ENCODE measurements around the gene PRSS35.
A peak's percentile ranks its signal among the peaks of the same experiment; 100 is the strongest.

Gene PRSS35

DNA sequence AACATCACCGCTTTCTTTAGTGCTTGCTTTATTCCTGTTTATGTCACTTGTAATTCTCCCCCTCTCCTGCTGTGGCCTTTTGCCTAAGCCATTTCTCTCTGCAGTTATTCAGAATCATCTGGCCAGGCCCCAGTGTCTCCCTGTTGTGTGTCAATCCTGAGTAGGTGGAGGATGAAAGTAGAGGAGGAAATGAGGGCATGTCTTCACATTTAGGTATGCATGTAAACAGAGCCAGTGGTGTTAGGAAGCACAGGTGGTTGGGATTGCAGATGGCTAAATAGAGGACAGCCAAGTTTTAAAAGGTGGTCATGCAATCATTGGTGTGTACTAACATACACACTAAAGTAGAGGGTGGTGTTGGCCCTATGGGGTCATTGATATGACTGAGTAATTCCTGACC lies 5.2 kb downstream of the PRSS35 start:
- in situ Hi-C loops (cut with HindIII; ENCODE audit: low pct_ligation_motif_present, low sequenced_read_pairs), result loop anchor here (25.0 kb wide), 2 partner anchors 305 to 430 kb away; no protein-coding TSS in a partner anchor
- no peak for DNase-seq
- TF ChIP-seq, protein P1, sequence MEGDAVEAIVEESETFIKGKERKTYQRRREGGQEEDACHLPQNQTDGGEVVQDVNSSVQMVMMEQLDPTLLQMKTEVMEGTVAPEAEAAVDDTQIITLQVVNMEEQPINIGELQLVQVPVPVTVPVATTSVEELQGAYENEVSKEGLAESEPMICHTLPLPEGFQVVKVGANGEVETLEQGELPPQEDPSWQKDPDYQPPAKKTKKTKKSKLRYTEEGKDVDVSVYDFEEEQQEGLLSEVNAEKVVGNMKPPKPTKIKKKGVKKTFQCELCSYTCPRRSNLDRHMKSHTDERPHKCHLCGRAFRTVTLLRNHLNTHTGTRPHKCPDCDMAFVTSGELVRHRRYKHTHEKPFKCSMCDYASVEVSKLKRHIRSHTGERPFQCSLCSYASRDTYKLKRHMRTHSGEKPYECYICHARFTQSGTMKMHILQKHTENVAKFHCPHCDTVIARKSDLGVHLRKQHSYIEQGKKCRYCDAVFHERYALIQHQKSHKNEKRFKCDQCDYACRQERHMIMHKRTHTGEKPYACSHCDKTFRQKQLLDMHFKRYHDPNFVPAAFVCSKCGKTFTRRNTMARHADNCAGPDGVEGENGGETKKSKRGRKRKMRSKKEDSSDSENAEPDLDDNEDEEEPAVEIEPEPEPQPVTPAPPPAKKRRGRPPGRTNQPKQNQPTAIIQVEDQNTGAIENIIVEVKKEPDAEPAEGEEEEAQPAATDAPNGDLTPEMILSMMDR (IDR thresholded peaks at IDR 0.05; ENCODE audit: low read depth, low read length, missing control alignments), result no peak

DNA sequence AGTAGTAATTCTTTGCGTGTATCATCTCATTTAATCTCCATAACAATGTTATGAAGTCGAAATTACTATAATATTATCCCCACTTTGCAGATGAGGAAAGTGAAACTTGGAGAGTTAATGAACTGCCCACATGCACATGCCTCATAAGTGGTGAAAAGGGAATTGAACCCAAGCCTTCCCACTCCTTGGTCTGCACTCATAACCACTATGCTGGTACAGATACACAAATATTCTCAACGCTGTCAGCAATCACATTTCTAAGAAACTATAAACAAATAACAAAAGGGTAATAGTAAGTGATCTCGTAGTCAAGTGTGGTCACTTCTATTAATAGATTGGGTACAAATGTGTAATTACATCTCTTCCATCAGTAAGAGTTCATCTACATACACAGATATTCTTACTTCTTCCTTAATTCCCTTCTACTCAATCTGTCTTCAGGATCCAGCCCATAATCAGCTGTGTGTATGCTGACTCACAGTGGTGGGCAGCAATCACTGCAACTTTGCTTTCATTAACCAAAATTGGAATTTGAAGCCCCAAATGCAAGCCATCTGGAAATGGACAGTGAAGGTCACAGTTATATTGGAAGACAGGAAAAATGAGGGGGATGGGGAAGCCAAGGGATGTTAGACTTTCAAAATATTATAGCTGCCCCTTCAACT lies 6.6 kb downstream of the PRSS35 start:
- in situ Hi-C loops (cut with HindIII; ENCODE audit: low pct_ligation_motif_present, low sequenced_read_pairs), result loop anchor here (25.0 kb wide), 2 partner anchors 307 to 432 kb away; no protein-coding TSS in a partner anchor
- peak; percentile 23 for DNase-seq
- TF ChIP-seq, protein P1 (IDR thresholded peaks at IDR 0.05; ENCODE audit: low read depth, low read length, missing control alignments), result peak; percentile 69
- H3K27me3 ChIP-seq (replicated peaks), result no peaks in the 10 kb centered on the region
- H3K27ac ChIP-seq, result no peak overlapping the region
- H3K4me3 ChIP-seq (ENCODE audit: low read depth, low read length), result no peak overlapping the region
- no peaks in the 10 kb centered on the region for H3K36me3 ChIP-seq (replicated peaks)

More for the DNA sequence above, 5.2 kb downstream of the PRSS35 start:
- H3K36me3 ChIP-seq (replicated peaks), result no peaks in the 10 kb centered on the region
- no peaks in the 10 kb centered on the region for H3K27me3 ChIP-seq (replicated peaks)
- no peak overlapping the region for H3K27ac ChIP-seq
- no peak overlapping the region for H3K4me3 ChIP-seq (ENCODE audit: low read depth, low read length)

DNA sequence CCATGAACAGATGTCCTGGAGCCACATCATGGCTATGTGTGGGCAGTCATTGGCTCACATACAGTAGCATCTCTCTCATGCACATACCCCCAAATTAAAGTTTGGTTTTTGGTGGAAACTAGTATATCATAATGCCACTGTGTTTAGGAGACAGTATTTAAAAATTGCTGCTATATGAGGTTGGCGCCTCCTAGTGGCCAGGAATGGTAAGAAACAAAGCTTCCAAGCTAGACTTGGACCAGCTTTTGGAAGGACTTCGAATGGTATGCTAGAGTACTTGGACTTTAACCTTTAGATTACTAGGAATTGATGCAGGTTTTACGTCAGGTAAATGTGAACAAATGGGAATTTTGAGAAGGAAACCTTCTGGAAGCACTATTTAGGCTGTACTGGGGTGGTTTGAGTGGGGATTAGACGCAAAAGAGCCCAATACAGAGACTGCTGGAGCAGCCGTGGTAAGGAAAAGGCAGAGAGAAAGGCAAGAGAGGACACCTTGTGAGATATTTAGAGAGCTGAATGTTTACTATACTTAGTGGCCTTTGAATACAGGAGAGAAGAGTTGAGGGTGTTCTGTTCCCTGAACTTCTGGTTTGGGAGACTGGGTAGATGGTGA lies 23.8 kb downstream of the PRSS35 start:
- H3K27ac ChIP-seq, result no peak overlapping the region
- no peaks in the 10 kb centered on the region for H3K36me3 ChIP-seq (replicated peaks)
- H3K27me3 ChIP-seq (replicated peaks), result no peaks in the 10 kb centered on the region
- DNase-seq, result peak; percentile 57
- TF ChIP-seq, protein P1 (IDR thresholded peaks at IDR 0.05; ENCODE audit: low read depth, low read length, missing control alignments), result peak; percentile 85
- H3K4me3 ChIP-seq (ENCODE audit: low read depth, low read length), result no peak overlapping the region
- in situ Hi-C loops (cut with HindIII; ENCODE audit: low pct_ligation_motif_present, low sequenced_read_pairs), result no loop called here

DNA sequence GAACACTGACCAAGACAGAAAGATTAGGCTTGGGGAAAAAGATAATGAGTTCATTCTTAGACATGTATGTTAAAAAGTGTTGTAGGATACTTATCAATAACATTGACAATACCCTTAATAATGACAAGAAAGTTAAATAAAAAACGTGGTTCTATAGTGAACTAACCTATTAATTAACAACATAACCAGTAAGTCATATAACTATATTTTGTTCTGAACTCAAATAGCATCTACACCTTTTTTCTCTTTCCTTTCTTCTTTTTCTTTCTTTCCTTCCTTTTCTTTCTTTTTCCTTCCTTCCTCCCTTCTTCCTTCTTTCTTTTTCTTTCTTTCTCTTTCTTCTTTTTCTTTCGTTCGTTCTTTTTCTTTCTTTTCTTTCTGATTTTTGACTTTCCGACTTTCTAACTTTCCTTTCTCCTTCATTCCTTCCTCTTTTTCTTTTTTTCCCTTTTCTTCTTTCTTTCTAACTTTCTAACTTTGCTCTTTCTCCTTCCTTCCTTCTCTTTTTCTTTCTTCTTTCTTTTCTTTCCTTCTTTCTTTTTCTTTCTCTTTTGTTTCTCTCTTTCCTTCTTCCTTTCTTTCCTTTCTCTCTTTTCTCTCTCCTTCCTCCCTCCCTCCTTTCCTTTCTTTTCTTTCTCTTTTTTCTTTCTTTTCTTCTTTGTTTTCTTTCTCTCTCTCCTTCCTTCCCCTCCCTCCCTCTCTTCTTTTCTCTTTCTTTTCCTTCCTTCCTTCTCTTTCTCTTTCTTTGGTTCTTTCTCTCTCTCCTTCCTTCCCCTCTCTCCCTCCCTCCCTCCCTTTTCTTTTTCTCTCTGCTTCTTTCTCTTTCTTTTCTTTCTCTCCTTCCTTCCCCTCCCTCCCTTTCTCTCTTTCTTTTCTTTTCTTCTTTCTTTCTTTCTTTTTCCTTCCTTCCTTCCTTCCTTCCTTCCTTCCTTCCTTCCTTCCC lies 24.6 kb downstream of the PRSS35 start:
- no peak for DNase-seq
- Histone ChIP-seq H3K27me3 (replicated peaks) (no peaks in the 10 kb centered on the region), H3K27ac (no peak overlapping the region), H3K36me3 (replicated peaks) (no peaks in the 10 kb centered on the region), H3K4me3 (ENCODE audit: low read depth, low read length) (no peak overlapping the region)
- TF ChIP-seq, protein P1 (IDR thresholded peaks at IDR 0.05; ENCODE audit: low read depth, low read length, missing control alignments), result no peak
- in situ Hi-C loops (cut with HindIII; ENCODE audit: low pct_ligation_motif_present, low sequenced_read_pairs), result no loop called here

DNA sequence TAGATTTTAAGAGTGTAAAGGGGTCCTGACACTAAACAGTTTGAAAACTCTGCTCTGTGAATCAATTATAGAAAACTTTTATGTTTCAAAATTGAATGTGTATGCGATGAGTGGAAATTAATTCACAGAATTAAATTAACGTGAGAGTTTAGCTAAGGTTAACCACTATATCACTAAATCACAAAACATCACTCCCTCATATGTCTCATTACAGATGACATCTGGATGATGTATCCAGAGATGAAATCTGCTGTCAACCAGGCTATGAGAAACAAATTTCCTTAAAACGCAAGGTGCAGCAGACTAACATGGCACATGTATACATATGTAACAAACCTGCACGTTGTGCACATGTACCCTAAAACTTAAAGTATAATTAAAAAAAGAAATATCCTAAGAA lies 27.3 kb downstream of the PRSS35 start:
- H3K27ac ChIP-seq, result no peak overlapping the region
- TF ChIP-seq, protein P1 (IDR thresholded peaks at IDR 0.05; ENCODE audit: low read depth, low read length, missing control alignments), result no peak
- H3K4me3 ChIP-seq (ENCODE audit: low read depth, low read length), result no peak overlapping the region
- no peaks in the 10 kb centered on the region for H3K27me3 ChIP-seq (replicated peaks)
- no peaks in the 10 kb centered on the region for H3K36me3 ChIP-seq (replicated peaks)
- no peak for DNase-seq
- in situ Hi-C loops (cut with HindIII; ENCODE audit: low pct_ligation_motif_present, low sequenced_read_pairs), result no loop called here

Data from brain microvascular endothelial cell (primary cell).